ENCODE data around the gene NLN. TPM values are rescaled to one million over a fixed set of nuclear protein-coding genes. Genes with fewer than 3 reads are reported as not detected.

The NLN gene
- total RNA-seq, 1 experiment from 2014 or later, result 34.8 TPM

- Mint-ChIP-seq H3K4me3 (ENCODE audit: unreplicated experiment) (no peak overlapping the region), H3K4me1 (ENCODE audit: low read depth, unreplicated experiment) (peaks cover 18% of the 10 kb centered on the region), H3K27ac (ENCODE audit: unreplicated experiment) (no peak overlapping the region), H3K27me3 (ENCODE audit: insufficient read depth, unreplicated experiment) (no peaks in the 10 kb centered on the region), H3K9me3 (ENCODE audit: unreplicated experiment) (no peaks in the 10 kb centered on the region), H3K36me3 (ENCODE audit: insufficient read depth, unreplicated experiment) (no peaks in the 10 kb centered on the region)
- Histone ChIP-seq H3K27me3 (replicated peaks; ENCODE audit: control insufficient read depth, insufficient read depth, low read length) (no peaks in the 10 kb centered on the region), H3K36me3 (ENCODE audit: control insufficient read depth, insufficient read depth, low read length) (no peaks in the 10 kb centered on the region), H3K4me3 (ENCODE audit: low read depth, low read length) (no peak overlapping the region), H3K4me1 (no peaks in the 10 kb centered on the region), H3K9me3 (no peaks in the 10 kb centered on the region)
- TF ChIP-seq, protein P1, sequence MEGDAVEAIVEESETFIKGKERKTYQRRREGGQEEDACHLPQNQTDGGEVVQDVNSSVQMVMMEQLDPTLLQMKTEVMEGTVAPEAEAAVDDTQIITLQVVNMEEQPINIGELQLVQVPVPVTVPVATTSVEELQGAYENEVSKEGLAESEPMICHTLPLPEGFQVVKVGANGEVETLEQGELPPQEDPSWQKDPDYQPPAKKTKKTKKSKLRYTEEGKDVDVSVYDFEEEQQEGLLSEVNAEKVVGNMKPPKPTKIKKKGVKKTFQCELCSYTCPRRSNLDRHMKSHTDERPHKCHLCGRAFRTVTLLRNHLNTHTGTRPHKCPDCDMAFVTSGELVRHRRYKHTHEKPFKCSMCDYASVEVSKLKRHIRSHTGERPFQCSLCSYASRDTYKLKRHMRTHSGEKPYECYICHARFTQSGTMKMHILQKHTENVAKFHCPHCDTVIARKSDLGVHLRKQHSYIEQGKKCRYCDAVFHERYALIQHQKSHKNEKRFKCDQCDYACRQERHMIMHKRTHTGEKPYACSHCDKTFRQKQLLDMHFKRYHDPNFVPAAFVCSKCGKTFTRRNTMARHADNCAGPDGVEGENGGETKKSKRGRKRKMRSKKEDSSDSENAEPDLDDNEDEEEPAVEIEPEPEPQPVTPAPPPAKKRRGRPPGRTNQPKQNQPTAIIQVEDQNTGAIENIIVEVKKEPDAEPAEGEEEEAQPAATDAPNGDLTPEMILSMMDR (IDR thresholded peaks at IDR 0.05; ENCODE audit: insufficient read depth in 1 of 2, low read depth in 1 of 2, low read length in 1 of 2, severe bottlenecking in 1 of 2, unreplicated experiment in 1 of 2), result no peak
- intact Hi-C loops (cut with micrococcal nuclease; ENCODE audit: unreplicated experiment), result no loop called here
- ChIA-PET POLR2A (no interaction called here), CTCF (no interaction called here)
- BruUV-seq (replicated peaks), result no TSS peak
- no peak for DNase-seq
These were observed 17.2 kb downstream of the NLN start for GRCh38 chr5:65739162-65739561.

DNA sequence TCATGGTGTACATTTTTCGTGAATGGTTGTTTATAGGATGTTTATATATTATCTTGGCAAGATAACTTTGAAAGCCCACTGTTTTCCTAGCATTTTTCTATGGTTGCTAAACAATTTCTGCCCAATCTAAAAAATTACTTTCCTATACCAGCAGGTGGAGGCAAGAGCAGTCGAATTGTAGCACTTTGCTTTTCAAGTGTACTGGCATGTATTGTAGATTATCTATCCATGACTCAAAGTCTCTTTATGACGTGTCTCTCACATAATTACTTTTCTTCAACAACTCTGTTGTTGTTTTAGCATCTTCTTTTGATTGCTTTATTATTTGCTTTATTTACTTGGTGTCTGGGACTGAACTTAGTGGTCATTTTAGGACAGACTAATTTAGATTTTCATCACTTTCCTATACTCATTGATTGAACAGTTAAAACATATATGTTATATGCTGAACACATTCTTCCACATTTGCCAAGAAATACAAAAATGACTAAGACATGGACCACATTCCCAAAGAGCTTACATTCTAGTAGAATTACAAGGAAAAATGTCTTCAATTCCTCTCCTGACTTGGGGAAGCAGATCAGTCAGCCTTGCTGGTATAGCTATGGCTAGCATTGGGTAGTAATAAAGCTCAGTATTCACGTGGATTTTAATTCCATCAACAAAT, 20.7 kb downstream of the NLN start:
- no TSS peak for BruUV-seq (replicated peaks)
- TF ChIP-seq, protein P1 (IDR thresholded peaks at IDR 0.05; ENCODE audit: insufficient read depth in 1 of 2, low read depth in 1 of 2, low read length in 1 of 2, severe bottlenecking in 1 of 2, unreplicated experiment in 1 of 2), result peak; percentile 55 to 76
- H3K9me3 Mint-ChIP-seq (ENCODE audit: unreplicated experiment), result peaks cover 9% of the 10 kb centered on the region
- no peaks in the 10 kb centered on the region for H3K27me3 ChIP-seq (replicated peaks; ENCODE audit: control insufficient read depth, insufficient read depth, low read length)
- H3K36me3 Mint-ChIP-seq (ENCODE audit: insufficient read depth, unreplicated experiment), result no peaks in the 10 kb centered on the region
- H3K4me3 Mint-ChIP-seq (ENCODE audit: unreplicated experiment), result no peak overlapping the region
- peak; percentile 42 to 47 for DNase-seq
- no peaks in the 10 kb centered on the region for H3K27me3 Mint-ChIP-seq (ENCODE audit: insufficient read depth, unreplicated experiment)
- intact Hi-C loops (cut with micrococcal nuclease; ENCODE audit: unreplicated experiment), result loop anchor here (1.0 to 10.0 kb wide), 3 partner anchors 172 to 292 kb away; no protein-coding TSS in a partner anchor
- no peaks in the 10 kb centered on the region for H3K4me1 ChIP-seq
- peaks cover 22% of the 10 kb centered on the region for H3K4me1 Mint-ChIP-seq (ENCODE audit: low read depth, unreplicated experiment)
- ChIA-PET POLR2A (interaction anchor here (0.5 kb wide), 1 partner anchor 261 kb away, joined by 4 read pairs; no protein-coding TSS in a partner anchor), CTCF (no interaction called here)
- H3K4me3 ChIP-seq (ENCODE audit: low read depth, low read length), result no peak overlapping the region
- H3K27ac Mint-ChIP-seq (ENCODE audit: unreplicated experiment), result no peak overlapping the region
- no peaks in the 10 kb centered on the region for H3K9me3 ChIP-seq
- no peaks in the 10 kb centered on the region for H3K36me3 ChIP-seq (ENCODE audit: control insufficient read depth, insufficient read depth, low read length)

DNA sequence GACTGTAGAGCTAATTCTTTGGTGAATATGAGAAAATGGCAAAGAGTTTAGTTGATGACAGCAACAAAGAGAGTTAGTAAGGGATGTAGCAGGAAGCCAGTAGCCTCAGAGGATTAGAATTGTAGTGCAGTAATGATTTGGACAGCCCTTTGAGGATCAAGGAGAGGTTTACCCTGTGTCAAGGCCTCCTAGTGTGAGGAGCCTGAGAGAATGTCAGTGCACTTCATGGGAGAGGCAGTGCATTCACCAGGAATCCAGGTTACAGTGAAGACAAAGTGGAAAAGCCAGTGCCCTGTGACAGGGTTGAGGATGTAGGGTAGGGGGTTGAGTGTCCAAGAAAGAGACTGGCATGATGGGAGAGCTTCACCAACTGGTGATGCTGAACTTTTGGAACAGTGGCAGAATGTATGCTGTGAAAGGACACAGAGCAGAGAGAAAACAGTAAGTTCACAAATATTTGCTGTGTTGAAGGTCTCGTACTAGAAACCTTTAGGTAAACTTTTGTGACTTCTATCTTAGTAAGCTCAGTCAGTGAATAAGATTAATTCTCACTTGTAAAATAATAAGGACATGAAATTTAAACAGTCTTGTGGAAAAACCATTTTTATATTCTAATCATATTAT, 27.3 kb downstream of the NLN start:
- no peak overlapping the region for H3K27ac Mint-ChIP-seq (ENCODE audit: unreplicated experiment)
- POLR2A ChIA-PET, result no interaction called here
- H3K36me3 Mint-ChIP-seq (ENCODE audit: insufficient read depth, unreplicated experiment), result no peaks in the 10 kb centered on the region
- H3K4me3 Mint-ChIP-seq (ENCODE audit: unreplicated experiment), result no peak overlapping the region
- no peaks in the 10 kb centered on the region for H3K9me3 ChIP-seq
- peaks cover 18% of the 10 kb centered on the region for H3K4me1 Mint-ChIP-seq (ENCODE audit: low read depth, unreplicated experiment)
- DNase-seq, result no peak
- TF ChIP-seq, protein P1 (IDR thresholded peaks at IDR 0.05; ENCODE audit: insufficient read depth in 1 of 2, low read depth in 1 of 2, low read length in 1 of 2, severe bottlenecking in 1 of 2, unreplicated experiment in 1 of 2), result no peak
- H3K27me3 ChIP-seq (replicated peaks; ENCODE audit: control insufficient read depth, insufficient read depth, low read length), result no peaks in the 10 kb centered on the region
- H3K36me3 ChIP-seq (ENCODE audit: control insufficient read depth, insufficient read depth, low read length), result no peaks in the 10 kb centered on the region
- H3K27me3 Mint-ChIP-seq (ENCODE audit: insufficient read depth, unreplicated experiment), result no peaks in the 10 kb centered on the region
- intact Hi-C loops (cut with micrococcal nuclease; ENCODE audit: unreplicated experiment), result loop anchor here (10.0 kb wide), 1 partner anchor 285 kb away; no protein-coding TSS in a partner anchor
- CTCF ChIA-PET, result no interaction called here
- H3K9me3 Mint-ChIP-seq (ENCODE audit: unreplicated experiment), result peaks cover 9% of the 10 kb centered on the region
- H3K4me3 ChIP-seq (ENCODE audit: low read depth, low read length), result no peak overlapping the region
- H3K4me1 ChIP-seq, result peaks cover 16% of the 10 kb centered on the region
- BruUV-seq (replicated peaks), result no TSS peak
